K562 (cell line): ENCODE measurements around the gene DUSP23. TPM values are rescaled to one million over a fixed set of nuclear protein-coding genes. Genes with fewer than 3 reads are reported as not detected.

ENCODE experiments used
- polyA plus RNA-seq, 8 experiments: library from polyadenylated mRNA; depleted of rRNA in 4 of 8; stranded (reverse) in 5 of 8; unstranded in 3 of 8; fragments of >200 nt; fragmentation: Nextera tagmentation in 2 of 8; fragmentation: Illumina TruSeq in 1 of 8; extraction: Ambion mirVana in 2 of 8; extraction: Trizol in 1 of 8; gene quantifications; 2 replicates each; pipeline versions ENCODE4 v1.2.1 to v1.2.3, GENCODE V29; 2011 to 2014; ENCODE audit warnings: inconsistent platforms in 1 of 8, missing spikeins in 1 of 8
- total RNA-seq, 7 experiments: library from RNA; depleted of rRNA in 6 of 7; stranded (reverse); fragments of >200 nt in 6 of 7; fragmentation: Illumina TruSeq in 2 of 7; extraction: Trizol in 2 of 7; gene quantifications; 2 replicates each; pipeline versions ENCODE4 v1.2.1 to v1.2.3, GENCODE V29; 2011 to 2021; ENCODE audit warnings: low replicate concordance in 1 of 7

The DUSP23 gene
- total and polyA plus RNA-seq, 9 of the 15 experiments (the other 6 are each of a cell fraction or from before 2014, with no cell fraction given) = 1.0 to 34.8 (median 13.7) TPM

Other genes with a start within 250 kb of the DUSP23 start
Only the 7 nearest of the 10 such genes appear.
- gene CRP, start 66.4 kb upstream of the DUSP23 start, total RNA-seq (2014; rRNA removed) = not detected in 2 replicates
- not detected in 2 replicates for gene CRP, start 66.4 kb upstream of the DUSP23 start, total RNA-seq (2014; rRNA removed; fragmentation: Illumina TruSeq; extraction: Trizol)
- gene CRP, start 66.4 kb upstream of the DUSP23 start, total RNA-seq (2015; rRNA removed; fragmentation: Illumina TruSeq; extraction: Trizol) = not detected in 2 replicates
- 0.69 and 0.98 TPM in 2 replicates for gene CRP, start 66.4 kb upstream of the DUSP23 start, total RNA-seq (2021)
- gene CRP, start 66.4 kb upstream of the DUSP23 start, polyA plus RNA-seq (2011; rRNA removed) = not detected in 2 replicates
- not detected in 2 replicates for gene CRP, start 66.4 kb upstream of the DUSP23 start, polyA plus RNA-seq (2014; fragmentation: Illumina TruSeq; extraction: Trizol)
- not detected for gene CRP, start 66.4 kb upstream of the DUSP23 start, polyA plus RNA-seq (2014; fragmentation: Nextera tagmentation; extraction: Ambion mirVana)
- not detected in 2 replicates for gene CRP, start 66.4 kb upstream of the DUSP23 start, polyA plus RNA-seq (2014; rRNA removed)
- not detected in 2 replicates for gene FCRL6, start 21.4 kb downstream of the DUSP23 start, total RNA-seq (2014; rRNA removed)
- not detected in 2 replicates for gene FCRL6, start 21.4 kb downstream of the DUSP23 start, total RNA-seq (2014; rRNA removed; fragmentation: Illumina TruSeq; extraction: Trizol)
- gene FCRL6, start 21.4 kb downstream of the DUSP23 start, total RNA-seq (2015; rRNA removed; fragmentation: Illumina TruSeq; extraction: Trizol) = not detected in 2 replicates
- not detected in 2 replicates for gene FCRL6, start 21.4 kb downstream of the DUSP23 start, total RNA-seq (2021)
- gene FCRL6, start 21.4 kb downstream of the DUSP23 start, polyA plus RNA-seq (2011; rRNA removed) = not detected in 2 replicates
- not detected in 2 replicates for gene FCRL6, start 21.4 kb downstream of the DUSP23 start, polyA plus RNA-seq (2014; fragmentation: Illumina TruSeq; extraction: Trizol)
- not detected for gene FCRL6, start 21.4 kb downstream of the DUSP23 start, polyA plus RNA-seq (2014; fragmentation: Nextera tagmentation; extraction: Ambion mirVana)
- not detected in 2 replicates for gene FCRL6, start 21.4 kb downstream of the DUSP23 start, polyA plus RNA-seq (2014; rRNA removed)
- not detected in 2 replicates for gene SLAMF8, start 45.9 kb downstream of the DUSP23 start, total RNA-seq (2014; rRNA removed)
- gene SLAMF8, start 45.9 kb downstream of the DUSP23 start, total RNA-seq (2014; rRNA removed; fragmentation: Illumina TruSeq; extraction: Trizol) = not detected in 2 replicates
- gene SLAMF8, start 45.9 kb downstream of the DUSP23 start, total RNA-seq (2015; rRNA removed; fragmentation: Illumina TruSeq; extraction: Trizol) = not detected in 2 replicates
- not detected in 2 replicates for gene SLAMF8, start 45.9 kb downstream of the DUSP23 start, total RNA-seq (2021)
- gene SLAMF8, start 45.9 kb downstream of the DUSP23 start, polyA plus RNA-seq (2011; rRNA removed) = 0.07 TPM in 1 of 2 replicates, not detected in the other
- gene SLAMF8, start 45.9 kb downstream of the DUSP23 start, polyA plus RNA-seq (2014; fragmentation: Illumina TruSeq; extraction: Trizol) = not detected in 2 replicates
- gene SLAMF8, start 45.9 kb downstream of the DUSP23 start, polyA plus RNA-seq (2014; fragmentation: Nextera tagmentation; extraction: Ambion mirVana) = not detected
- gene SLAMF8, start 45.9 kb downstream of the DUSP23 start, polyA plus RNA-seq (2014; rRNA removed) = not detected in 2 replicates
- gene VSIG8, start 81.7 kb downstream of the DUSP23 start, total RNA-seq (2014; rRNA removed) = not detected in 2 replicates
- gene VSIG8, start 81.7 kb downstream of the DUSP23 start, total RNA-seq (2014; rRNA removed; fragmentation: Illumina TruSeq; extraction: Trizol) = not detected in 2 replicates
- gene VSIG8, start 81.7 kb downstream of the DUSP23 start, total RNA-seq (2015; rRNA removed; fragmentation: Illumina TruSeq; extraction: Trizol) = not detected in 2 replicates
- gene VSIG8, start 81.7 kb downstream of the DUSP23 start, total RNA-seq (2021) = not detected in 2 replicates
- 0.05 TPM in 1 of 2 replicates, not detected in the other for gene VSIG8, start 81.7 kb downstream of the DUSP23 start, polyA plus RNA-seq (2011; rRNA removed)
- not detected in 2 replicates for gene VSIG8, start 81.7 kb downstream of the DUSP23 start, polyA plus RNA-seq (2014; fragmentation: Illumina TruSeq; extraction: Trizol)
- gene VSIG8, start 81.7 kb downstream of the DUSP23 start, polyA plus RNA-seq (2014; fragmentation: Nextera tagmentation; extraction: Ambion mirVana) = not detected
- not detected in 2 replicates for gene VSIG8, start 81.7 kb downstream of the DUSP23 start, polyA plus RNA-seq (2014; rRNA removed)
- 1.2 and 1.5 TPM in 2 replicates for gene CFAP45, start 119.2 kb downstream of the DUSP23 start, total RNA-seq (2014; rRNA removed)
- gene CFAP45, start 119.2 kb downstream of the DUSP23 start, total RNA-seq (2014; rRNA removed; fragmentation: Illumina TruSeq; extraction: Trizol) = 1.2 and 1.7 TPM in 2 replicates
- 0.94 and 1.4 TPM in 2 replicates for gene CFAP45, start 119.2 kb downstream of the DUSP23 start, total RNA-seq (2015; rRNA removed; fragmentation: Illumina TruSeq; extraction: Trizol)
- 0.72 and 1.6 TPM in 2 replicates for gene CFAP45, start 119.2 kb downstream of the DUSP23 start, total RNA-seq (2021)
- 0.85 and 1.5 TPM in 2 replicates for gene CFAP45, start 119.2 kb downstream of the DUSP23 start, polyA plus RNA-seq (2011; rRNA removed)
- 1.6 and 2.0 TPM in 2 replicates for gene CFAP45, start 119.2 kb downstream of the DUSP23 start, polyA plus RNA-seq (2014; fragmentation: Illumina TruSeq; extraction: Trizol)
- gene CFAP45, start 119.2 kb downstream of the DUSP23 start, polyA plus RNA-seq (2014; fragmentation: Nextera tagmentation; extraction: Ambion mirVana) = 1 to 10 TPM in 1 of 2 experiments, under 1 TPM in 1; 0.65 to 1.3 TPM
- 1.0 and 2.4 TPM in 2 replicates for gene CFAP45, start 119.2 kb downstream of the DUSP23 start, polyA plus RNA-seq (2014; rRNA removed)
- 456 and 502 TPM in 2 replicates for gene TAGLN2, start 144.5 kb downstream of the DUSP23 start, total RNA-seq (2014; rRNA removed)
- gene TAGLN2, start 144.5 kb downstream of the DUSP23 start, total RNA-seq (2014; rRNA removed; fragmentation: Illumina TruSeq; extraction: Trizol) = 180 and 192 TPM in 2 replicates
- 247 and 249 TPM in 2 replicates for gene TAGLN2, start 144.5 kb downstream of the DUSP23 start, total RNA-seq (2015; rRNA removed; fragmentation: Illumina TruSeq; extraction: Trizol)
- 498 and 506 TPM in 2 replicates for gene TAGLN2, start 144.5 kb downstream of the DUSP23 start, total RNA-seq (2021)
- gene TAGLN2, start 144.5 kb downstream of the DUSP23 start, polyA plus RNA-seq (2011; rRNA removed) = 414 and 518 TPM in 2 replicates
- gene TAGLN2, start 144.5 kb downstream of the DUSP23 start, polyA plus RNA-seq (2014; fragmentation: Illumina TruSeq; extraction: Trizol) = 565 and 573 TPM in 2 replicates
- 100 to 1,000 TPM; 334 to 683 TPM for gene TAGLN2, start 144.5 kb downstream of the DUSP23 start, polyA plus RNA-seq (2014; fragmentation: Nextera tagmentation; extraction: Ambion mirVana)
- gene TAGLN2, start 144.5 kb downstream of the DUSP23 start, polyA plus RNA-seq (2014; rRNA removed) = 455 and 456 TPM in 2 replicates
- 0.09 and 0.24 TPM in 2 replicates for gene IGSF9, start 164.7 kb downstream of the DUSP23 start, total RNA-seq (2014; rRNA removed)
- 0.04 TPM in 1 of 2 replicates, not detected in the other for gene IGSF9, start 164.7 kb downstream of the DUSP23 start, total RNA-seq (2014; rRNA removed; fragmentation: Illumina TruSeq; extraction: Trizol)
- 0.04 and 0.08 TPM in 2 replicates for gene IGSF9, start 164.7 kb downstream of the DUSP23 start, total RNA-seq (2015; rRNA removed; fragmentation: Illumina TruSeq; extraction: Trizol)
- 0.29 and 0.34 TPM in 2 replicates for gene IGSF9, start 164.7 kb downstream of the DUSP23 start, total RNA-seq (2021)
- 0.03 and 0.09 TPM in 2 replicates for gene IGSF9, start 164.7 kb downstream of the DUSP23 start, polyA plus RNA-seq (2011; rRNA removed)
- gene IGSF9, start 164.7 kb downstream of the DUSP23 start, polyA plus RNA-seq (2014; fragmentation: Illumina TruSeq; extraction: Trizol) = 0.19 and 0.22 TPM in 2 replicates
- under 1 TPM in 1 of 2 experiments, not detected in 1; 0.04 TPM for gene IGSF9, start 164.7 kb downstream of the DUSP23 start, polyA plus RNA-seq (2014; fragmentation: Nextera tagmentation; extraction: Ambion mirVana)
- gene IGSF9, start 164.7 kb downstream of the DUSP23 start, polyA plus RNA-seq (2014; rRNA removed) = 0.25 and 0.31 TPM in 2 replicates